ENCODE results near the gene METTL15. TPM values are rescaled to one million over a fixed set of nuclear protein-coding genes. Genes with fewer than 3 reads are reported as not detected.
"Not testable (repeated sequence)": the region's sequence is repeated elsewhere in the genome, so short reads cannot be mapped to it uniquely, and the experiment has no call there.

The METTL15 gene
- total RNA-seq, 1 donor from 2014 or later, result 18.0 TPM

DNA sequence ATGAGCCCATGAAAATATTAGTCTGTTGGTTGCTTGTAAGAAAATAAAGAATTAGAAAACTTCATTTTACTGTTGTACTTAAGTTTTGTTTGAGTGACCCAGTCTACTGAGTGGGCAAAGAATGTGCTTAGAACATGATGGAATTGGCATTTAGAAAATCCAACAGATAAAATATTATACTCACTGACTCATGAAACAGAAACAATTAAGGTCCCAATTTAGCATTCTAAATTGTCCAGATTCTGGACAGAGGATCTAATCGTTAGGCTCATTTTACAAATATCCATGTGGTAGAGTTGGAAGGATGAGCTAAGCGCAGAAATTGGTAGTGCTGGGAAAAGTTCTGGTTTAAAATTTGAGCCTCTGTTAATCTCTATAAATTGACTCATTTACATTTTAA lies 45.4 kb downstream of the METTL15 start:
- intact Hi-C loops (cut with micrococcal nuclease), result no loop called here
- H3K9me3 Mint-ChIP-seq, result no peaks in the 10 kb centered on the region
- no peak overlapping the region for H3K27ac Mint-ChIP-seq
- no peaks in the 10 kb centered on the region for H3K4me1 Mint-ChIP-seq (ENCODE audit: low read depth)
- no peak for DNase-seq (ENCODE audit: low spot score)
- H3K27me3 Mint-ChIP-seq (ENCODE audit: insufficient read depth), result no peaks in the 10 kb centered on the region
- peaks cover 13% of the 10 kb centered on the region for H3K36me3 Mint-ChIP-seq (ENCODE audit: low read depth)
- no peak overlapping the region for H3K4me3 Mint-ChIP-seq

- DNase-seq (ENCODE audit: low spot score), result no peak
These were observed 60.5 kb downstream of the METTL15 start for GRCh38 chr11:28168718-28169117.

DNA sequence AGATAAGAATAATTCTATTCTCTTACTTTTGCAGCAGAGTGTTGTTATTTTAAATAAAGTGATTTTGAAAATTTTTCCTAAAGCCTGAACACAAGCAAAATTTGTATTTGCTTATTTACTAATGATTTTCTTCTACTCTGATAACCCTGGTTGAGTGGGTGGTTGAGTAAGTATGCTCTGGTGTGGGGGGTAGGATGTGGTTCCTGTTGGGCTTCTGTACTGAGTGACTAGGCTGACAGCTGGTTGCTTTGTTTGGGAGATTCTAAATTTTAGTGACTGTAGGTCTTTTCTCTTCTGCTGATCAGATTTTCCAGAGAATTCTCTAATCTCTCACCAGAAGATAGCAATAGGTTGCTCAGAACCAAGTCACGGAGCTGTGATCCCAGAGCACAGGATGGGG lies 61.6 kb downstream of the METTL15 start:
- H3K9me3 Mint-ChIP-seq, result peaks cover 8% of the 10 kb centered on the region
- H3K36me3 Mint-ChIP-seq (ENCODE audit: low read depth), result peaks cover 6% of the 10 kb centered on the region
- DNase-seq (ENCODE audit: low spot score), result no peak
- no peaks in the 10 kb centered on the region for H3K4me1 Mint-ChIP-seq (ENCODE audit: low read depth)
- H3K4me3 Mint-ChIP-seq, result no peak overlapping the region
- no peak overlapping the region for H3K27ac Mint-ChIP-seq
- H3K27me3 Mint-ChIP-seq (ENCODE audit: insufficient read depth), result no peaks in the 10 kb centered on the region
- intact Hi-C loops (cut with micrococcal nuclease), result no loop called here

More at GRCh38 chr11:28168718-28169117, 60.5 kb downstream of the METTL15 start:
- no peak overlapping the region for H3K27ac Mint-ChIP-seq
- H3K9me3 Mint-ChIP-seq, result peaks cover 3% of the 10 kb centered on the region
- peaks cover 6% of the 10 kb centered on the region for H3K36me3 Mint-ChIP-seq (ENCODE audit: low read depth)
- H3K4me1 Mint-ChIP-seq (ENCODE audit: low read depth), result no peaks in the 10 kb centered on the region
- intact Hi-C loops (cut with micrococcal nuclease), result no loop called here
- no peak overlapping the region for H3K4me3 Mint-ChIP-seq
- H3K27me3 Mint-ChIP-seq (ENCODE audit: insufficient read depth), result no peaks in the 10 kb centered on the region

DNA sequence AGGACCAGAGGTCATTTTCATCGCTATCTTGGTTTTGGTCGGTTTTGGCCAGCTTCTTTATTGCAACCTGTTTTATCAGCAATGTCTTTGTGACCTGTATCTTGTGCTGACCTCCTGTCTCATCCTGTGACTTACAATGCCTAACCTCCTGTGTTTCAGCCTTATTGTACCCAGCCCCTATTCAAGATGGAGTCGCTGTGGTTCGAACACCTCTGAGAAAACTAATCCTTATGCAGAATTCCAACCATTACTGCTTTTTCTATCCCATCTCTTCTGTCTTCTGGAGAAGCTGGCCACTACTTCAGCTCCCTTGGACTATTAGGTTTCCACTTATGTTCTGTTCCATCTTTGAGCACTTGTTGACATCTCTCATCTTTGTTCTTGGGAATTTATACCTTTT lies 62.6 kb downstream of the METTL15 start:
- Mint-ChIP-seq H3K9me3 (peaks cover 11% of the 10 kb centered on the region), H3K4me1 (ENCODE audit: low read depth) (no peaks in the 10 kb centered on the region), H3K4me3 (no peak overlapping the region), H3K27me3 (ENCODE audit: insufficient read depth) (no peaks in the 10 kb centered on the region), H3K36me3 (ENCODE audit: low read depth) (peaks cover 9% of the 10 kb centered on the region), H3K27ac (no peak overlapping the region)
- intact Hi-C loops (cut with micrococcal nuclease), result no loop called here
- no peak for DNase-seq (ENCODE audit: low spot score)

DNA sequence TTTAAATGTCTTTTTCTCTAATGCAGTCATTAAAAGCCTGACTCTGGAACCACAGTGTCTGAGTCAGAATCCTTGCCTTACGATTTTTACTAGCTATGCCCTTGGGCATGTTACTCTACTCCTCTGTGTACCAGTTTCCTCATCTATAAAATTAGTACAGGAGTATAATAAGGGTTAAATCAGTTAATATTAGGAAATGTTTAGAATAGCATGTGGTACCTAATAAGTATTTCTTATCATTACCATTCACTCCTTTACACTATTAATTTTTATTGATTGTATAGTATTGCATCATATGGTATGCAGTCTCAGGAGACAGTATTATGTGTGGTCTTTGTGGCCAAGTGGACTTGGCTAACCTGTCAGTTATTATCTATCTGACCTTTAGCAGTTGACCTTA lies 68.2 kb downstream of the METTL15 start:
- no peak overlapping the region for H3K27ac Mint-ChIP-seq
- DNase-seq (ENCODE audit: low spot score), result no peak
- intact Hi-C loops (cut with micrococcal nuclease), result no loop called here

GRCh38 chr11:28195449-28195848 lies 87.3 kb downstream of the METTL15 start:
- Mint-ChIP-seq H3K27me3 (ENCODE audit: insufficient read depth) (no peaks in the 10 kb centered on the region), H3K9me3 (peaks cover 7% of the 10 kb centered on the region), H3K4me1 (ENCODE audit: low read depth) (no peaks in the 10 kb centered on the region), H3K27ac (no peak overlapping the region), H3K4me3 (no peak overlapping the region), H3K36me3 (ENCODE audit: low read depth) (peaks cover 4% of the 10 kb centered on the region)
- intact Hi-C loops (cut with micrococcal nuclease), result no loop called here
- no peak for DNase-seq (ENCODE audit: low spot score)

More for the DNA sequence above, 68.2 kb downstream of the METTL15 start:
- no peaks in the 10 kb centered on the region for H3K27me3 Mint-ChIP-seq (ENCODE audit: insufficient read depth)
- H3K4me3 Mint-ChIP-seq, result no peak overlapping the region
- H3K4me1 Mint-ChIP-seq (ENCODE audit: low read depth), result no peaks in the 10 kb centered on the region
- peaks cover 3% of the 10 kb centered on the region for H3K36me3 Mint-ChIP-seq (ENCODE audit: low read depth)
- H3K9me3 Mint-ChIP-seq, result peaks cover 11% of the 10 kb centered on the region

- no peaks in the 10 kb centered on the region for H3K9me3 Mint-ChIP-seq
- intact Hi-C loops (cut with micrococcal nuclease), result no loop called here
- no peaks in the 10 kb centered on the region for H3K4me1 Mint-ChIP-seq (ENCODE audit: low read depth)
- peaks cover 8% of the 10 kb centered on the region for H3K36me3 Mint-ChIP-seq (ENCODE audit: low read depth)
- H3K4me3 Mint-ChIP-seq, result no peak overlapping the region
- H3K27me3 Mint-ChIP-seq (ENCODE audit: insufficient read depth), result no peaks in the 10 kb centered on the region
- H3K27ac Mint-ChIP-seq, result no peak overlapping the region
- DNase-seq (ENCODE audit: low spot score), result no peak
These were observed 101.7 kb downstream of the METTL15 start for GRCh38 chr11:28209906-28210305.

- H3K9me3 Mint-ChIP-seq; H3K36me3 Mint-ChIP-seq (ENCODE audit: low read depth); H3K27ac Mint-ChIP-seq: not testable (repeated sequence)
These were observed 113.9 kb downstream of the METTL15 start for GRCh38 chr11:28222063-28222462.

GRCh38 chr11:28223577-28223976 lies 115.4 kb downstream of the METTL15 start:
- Mint-ChIP-seq H3K9me3 (no peaks in the 10 kb centered on the region), H3K27ac (no peak overlapping the region), H3K27me3 (ENCODE audit: insufficient read depth) (no peaks in the 10 kb centered on the region), H3K4me1 (ENCODE audit: low read depth) (no peaks in the 10 kb centered on the region), H3K36me3 (ENCODE audit: low read depth) (peaks cover 3% of the 10 kb centered on the region), H3K4me3 (no peak overlapping the region)
- DNase-seq (ENCODE audit: low spot score), result no peak
- intact Hi-C loops (cut with micrococcal nuclease), result no loop called here

More at GRCh38 chr11:28222063-28222462, 113.9 kb downstream of the METTL15 start:
- H3K4me3 Mint-ChIP-seq; H3K27me3 Mint-ChIP-seq (ENCODE audit: insufficient read depth); intact Hi-C loops (cut with micrococcal nuclease); DNase-seq (ENCODE audit: low spot score); H3K4me1 Mint-ChIP-seq (ENCODE audit: low read depth): not testable (repeated sequence)

- no peaks in the 10 kb centered on the region for H3K9me3 Mint-ChIP-seq
- no peak for DNase-seq (ENCODE audit: low spot score)
- no peak overlapping the region for H3K4me3 Mint-ChIP-seq
- intact Hi-C loops (cut with micrococcal nuclease), result no loop called here
- peaks cover 4% of the 10 kb centered on the region for H3K36me3 Mint-ChIP-seq (ENCODE audit: low read depth)
- no peaks in the 10 kb centered on the region for H3K27me3 Mint-ChIP-seq (ENCODE audit: insufficient read depth)
- H3K27ac Mint-ChIP-seq, result no peak overlapping the region
- no peaks in the 10 kb centered on the region for H3K4me1 Mint-ChIP-seq (ENCODE audit: low read depth)
These were observed 115.8 kb downstream of the METTL15 start for GRCh38 chr11:28223994-28224393.

DNA sequence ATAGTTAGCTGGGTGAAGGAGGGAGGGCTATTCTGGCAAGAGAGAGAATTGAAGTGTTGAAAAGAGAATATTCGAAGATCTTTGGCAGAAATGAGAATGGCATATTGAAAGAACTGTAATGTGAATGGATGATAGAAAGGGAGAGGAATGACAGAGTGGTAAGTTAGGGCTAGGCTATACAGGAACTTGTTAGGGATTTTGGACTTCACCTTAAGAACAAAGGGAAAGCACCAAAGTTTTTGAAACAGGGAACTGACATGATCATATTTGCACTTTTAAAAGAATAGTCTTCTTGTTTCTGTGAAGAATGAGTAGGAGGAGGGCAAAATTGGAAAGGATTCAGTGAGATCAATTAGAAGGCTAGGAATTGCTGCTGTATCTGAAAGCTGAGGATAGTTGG lies 119.3 kb downstream of the METTL15 start:
- H3K27ac Mint-ChIP-seq, result no peak overlapping the region
- no peak overlapping the region for H3K4me3 Mint-ChIP-seq
- peaks cover 3% of the 10 kb centered on the region for H3K36me3 Mint-ChIP-seq (ENCODE audit: low read depth)
- no peaks in the 10 kb centered on the region for H3K4me1 Mint-ChIP-seq (ENCODE audit: low read depth)
- no peak for DNase-seq (ENCODE audit: low spot score)
- intact Hi-C loops (cut with micrococcal nuclease), result no loop called here
- no peaks in the 10 kb centered on the region for H3K9me3 Mint-ChIP-seq
- no peaks in the 10 kb centered on the region for H3K27me3 Mint-ChIP-seq (ENCODE audit: insufficient read depth)

- H3K27me3 Mint-ChIP-seq (ENCODE audit: insufficient read depth), result no peaks in the 10 kb centered on the region
- intact Hi-C loops (cut with micrococcal nuclease), result no loop called here
- no peak for DNase-seq (ENCODE audit: low spot score)
- no peaks in the 10 kb centered on the region for H3K9me3 Mint-ChIP-seq
- H3K4me3 Mint-ChIP-seq, result no peak overlapping the region
- peaks cover 3% of the 10 kb centered on the region for H3K36me3 Mint-ChIP-seq (ENCODE audit: low read depth)
- no peak overlapping the region for H3K27ac Mint-ChIP-seq
- H3K4me1 Mint-ChIP-seq (ENCODE audit: low read depth), result no peaks in the 10 kb centered on the region
These were observed 120.2 kb downstream of the METTL15 start for GRCh38 chr11:28228196-28228895.

- Mint-ChIP-seq H3K27me3 (ENCODE audit: insufficient read depth) (no peaks in the 10 kb centered on the region), H3K4me1 (ENCODE audit: low read depth) (no peaks in the 10 kb centered on the region), H3K4me3 (no peak overlapping the region), H3K9me3 (peaks cover 2% of the 10 kb centered on the region), H3K36me3 (ENCODE audit: low read depth) (peaks cover 3% of the 10 kb centered on the region), H3K27ac (no peak overlapping the region)
- intact Hi-C loops (cut with micrococcal nuclease), result no loop called here
- DNase-seq (ENCODE audit: low spot score), result no peak
These were observed 123.3 kb downstream of the METTL15 start for GRCh38 chr11:28231475-28231874.

DNA sequence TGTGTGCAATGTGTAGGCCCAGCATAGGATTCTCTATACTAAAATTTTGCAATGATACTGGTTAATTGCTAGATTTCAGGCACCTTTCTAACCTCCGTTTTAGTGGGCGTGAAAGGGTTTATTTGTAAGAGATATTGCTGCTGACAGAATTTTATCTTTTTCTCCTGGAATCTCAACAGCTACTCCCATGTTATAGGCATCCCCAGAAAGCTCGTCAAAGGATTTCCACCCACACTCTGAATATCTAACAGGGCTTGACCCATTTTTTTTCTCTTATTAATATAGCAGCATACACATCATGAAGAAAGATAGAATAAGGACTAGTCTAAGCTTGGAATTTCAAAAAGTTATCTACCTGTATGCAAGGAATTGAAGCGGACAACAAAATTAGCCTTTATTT lies 124.5 kb downstream of the METTL15 start:
- Mint-ChIP-seq H3K4me3 (no peak overlapping the region), H3K27me3 (ENCODE audit: insufficient read depth) (no peaks in the 10 kb centered on the region), H3K27ac (no peak overlapping the region), H3K9me3 (peaks cover 9% of the 10 kb centered on the region), H3K36me3 (ENCODE audit: low read depth) (peaks cover 3% of the 10 kb centered on the region), H3K4me1 (ENCODE audit: low read depth) (no peaks in the 10 kb centered on the region)
- DNase-seq (ENCODE audit: low spot score), result no peak
- intact Hi-C loops (cut with micrococcal nuclease), result no loop called here

All from activated T-helper 1 cell treated with anti-CD3 and anti-CD28 coated beads, Interleukin-12 subunit alpha, Interleukin-12 subunit beta, Interleukin-2, Interleukin-4 antibody, amounts not matched to agents 30 ng/mL and 10 ng/mL and 1 ng/mL, durations not matched to agents 14 hours and 24 hours and 36 hours (primary cell).